Smooth muscle cell (in vitro differentiated cells): ENCODE measurements around the gene CSNK1D. TPM values are rescaled to one million over a fixed set of nuclear protein-coding genes. Genes with fewer than 3 reads are reported as not detected.
A peak's percentile ranks its signal among the peaks of the same experiment; 100 is the strongest.

Source experiments
- DNase-seq: peaks from one replicate; lab custom pipeline; 2025; ENCODE audit not compliant: unreplicated experiment; lab: John Stamatoyannopoulos, UW
- H2AFZ ChIP-seq: fragments of 200-600 bp; sonication (generic); 2 replicates; pipeline ENCODE4 v1.6.0; 2016; ENCODE audit warnings: antibody characterized with exemption, low read depth, mild to moderate bottlenecking
- H3F3A ChIP-seq: fragments of 200-600 bp; sonication (generic); 2 replicates; pipeline ENCODE4 v1.6.0; 2017; ENCODE audit warnings: antibody characterized with exemption, low read depth
- H3K27ac ChIP-seq: fragments of 200-600 bp; sonication (generic); 2 replicates; pipeline ENCODE4 v1.5.1; 2016; ENCODE audit warnings: low read depth, mild to moderate bottlenecking
- H3K27me3 ChIP-seq: fragments of 200-600 bp; sonication (generic); 2 replicates; pipeline ENCODE4 v1.6.1; 2016; ENCODE audit warnings: low read depth, mild to moderate bottlenecking
- H3K36me3 ChIP-seq: fragments of 200-600 bp; sonication (generic); 2 replicates; pipeline ENCODE4 v1.5.1; 2016; ENCODE audit warnings: low read depth
- H3K4me1 ChIP-seq: fragments of 200-600 bp; sonication (generic); 2 replicates; pipeline ENCODE4 v1.5.1; 2016; ENCODE audit warnings: low read depth
- H3K4me2 ChIP-seq: fragments of 200-600 bp; sonication (generic); 2 replicates; pipeline ENCODE4 v1.6.0; 2016; ENCODE audit warnings: mild to moderate bottlenecking
- H3K4me3 ChIP-seq: fragments of 200-600 bp; sonication (generic); 2 replicates; pipeline ENCODE4 v1.5.1; 2016; ENCODE audit warnings: mild to moderate bottlenecking
- H3K79me2 ChIP-seq: fragments of 200-600 bp; sonication (generic); 2 replicates; pipeline ENCODE4 v1.6.0; 2016; ENCODE audit warnings: low read depth, mild to moderate bottlenecking
- H3K9ac ChIP-seq: fragments of 200-600 bp; sonication (generic); 2 replicates; pipeline ENCODE4 v1.6.0; 2016; ENCODE audit warnings: low read depth
- H3K9me3 ChIP-seq: fragments of 200-600 bp; sonication (generic); replicated peaks from 2 replicates; pipeline ENCODE4 v1.5.1; 2016; ENCODE audit warnings: low read depth
- H4K20me1 ChIP-seq: fragments of 200-600 bp; sonication (generic); 2 replicates; pipeline ENCODE4 v1.6.0; 2016; ENCODE audit warnings: low read depth
- CTCF ChIP-seq: fragments of 200-600 bp; sonication (generic); IDR thresholded peaks from 2 replicates; pipeline ENCODE4 v1.5.1; 2017; ENCODE audit warnings: borderline replicate concordance, mild to moderate bottlenecking, antibody characterized with exemption; ENCODE audit not compliant: insufficient read depth, poor library complexity, severe bottlenecking
- WGBS: methylation state at CpG from one replicate; pipeline ENCODE4 v1.1.7; 2016; ENCODE audit warnings: low lambda C conversion rate; 5-methylcytosine and 5-hydroxymethylcytosine counted together
- polyA plus RNA-seq: library from polyadenylated mRNA; unstranded; fragments of >200 nt; fragmentation: Nextera tagmentation; extraction: Ambion mirVana; gene quantifications from 2 replicates; pipeline ENCODE4 v1.2.1, GENCODE V29; 2016
- total RNA-seq: library from RNA; depleted of rRNA; stranded (reverse); fragments of >200 nt; gene quantifications from 2 replicates; pipeline ENCODE4 v1.2.3, GENCODE V29; 2014

Gene CSNK1D
- total and polyA plus RNA-seq, 2 experiments from 2014 or later: 51.6 to 135 TPM

GRCh38 chr17:82204831-82205719, 68.4 kb downstream of the CSNK1D start:
- Histone ChIP-seq H3K4me2 (peak overlapping the region; percentile 18), H4K20me1 (peaks cover 26% of the 10 kb centered on the region), H3K4me3 (no peak overlapping the region), H3K36me3 (no peaks in the 10 kb centered on the region), H3K9ac (no peak overlapping the region), H3K4me1 (no peaks in the 10 kb centered on the region), H3K27me3 (no peaks in the 10 kb centered on the region), H2AFZ (no peak overlapping the region), H3K27ac (peak overlapping the region; percentile 67), H3F3A (peaks cover 7% of the 10 kb centered on the region), H3K79me2 (peaks cover 6% of the 10 kb centered on the region), H3K9me3 (no peaks in the 10 kb centered on the region)
- WGBS: 74% methylated on average over 25 of the region's 25 CpGs
- TF ChIP-seq CTCF: no peak
- DNase-seq: no peak

- H4K20me1 ChIP-seq: peaks cover 26% of the 10 kb centered on the region
- peaks cover 7% of the 10 kb centered on the region for H3F3A ChIP-seq
- no peak overlapping the region for H2AFZ ChIP-seq
- WGBS: 92% methylated on average over 15 of the region's 19 CpGs
- no peaks in the 10 kb centered on the region for H3K9me3 ChIP-seq
- no peaks in the 10 kb centered on the region for H3K36me3 ChIP-seq
- no peaks in the 10 kb centered on the region for H3K27me3 ChIP-seq
- H3K27ac ChIP-seq: no peak overlapping the region
- H3K9ac ChIP-seq: no peak overlapping the region
- no peaks in the 10 kb centered on the region for H3K4me1 ChIP-seq
- peaks cover under 1% of the 10 kb centered on the region for H3K79me2 ChIP-seq
- H3K4me3 ChIP-seq: no peak overlapping the region
- no peak for TF ChIP-seq CTCF
- DNase-seq: no peak
- H3K4me2 ChIP-seq: no peak overlapping the region
These were observed 69.6 kb downstream of the CSNK1D start for GRCh38 chr17:82203920-82204319.

GRCh38 chr17:82202981-82203380, 70.5 kb downstream of the CSNK1D start:
- no peak for TF ChIP-seq CTCF
- H4K20me1 ChIP-seq: peaks cover 26% of the 10 kb centered on the region
- H3K9me3 ChIP-seq: no peaks in the 10 kb centered on the region
- H3F3A ChIP-seq: peaks cover 7% of the 10 kb centered on the region
- DNase-seq: no peak
- H3K4me2 ChIP-seq: no peak overlapping the region
- H3K79me2 ChIP-seq: no peaks in the 10 kb centered on the region
- no peaks in the 10 kb centered on the region for H3K27me3 ChIP-seq
- H3K27ac ChIP-seq: no peak overlapping the region
- no peaks in the 10 kb centered on the region for H3K36me3 ChIP-seq
- H3K4me3 ChIP-seq: no peak overlapping the region
- no peak overlapping the region for H3K9ac ChIP-seq
- WGBS: 91% methylated on average over 10 of the region's 10 CpGs
- no peaks in the 10 kb centered on the region for H3K4me1 ChIP-seq
- H2AFZ ChIP-seq: no peak overlapping the region
